ENCODE results near the gene TIMP1. TPM values are rescaled to one million over a fixed set of nuclear protein-coding genes. Genes with fewer than 3 reads are reported as not detected.
A peak's percentile ranks its signal among the peaks of the same experiment; 100 is the strongest.

The TIMP1 gene
- 10 to 100 TPM; 31.5 to 71.2 TPM for total RNA-seq

- DNase-seq (peak; percentile 82 to 88), ATAC-seq (replicated peaks in 1 of 2) (peak; percentile 84 to 86)
- Mint-ChIP-seq H3K36me3 (ENCODE audit: insufficient read depth in 2 of 2) (no peaks in the 10 kb centered on the region), H3K4me1 (ENCODE audit: low read depth) (peaks cover 46% of the 10 kb centered on the region), H3K4me3 (peak within 1 kb of the TSS; percentile 72 to 88), H3K27ac (peak within 1 kb of the TSS; percentile 50), H3K9me3 (no peaks in the 10 kb centered on the region), H3K27me3 (ENCODE audit: low read depth) (peaks cover 10% of the 10 kb centered on the region)
Observed at GRCh38 chrX:47581731-47582647, at the start of gene TIMP1. Gene TIMP1, plus strand, starts transcription at chrX:47582436. Its CDS starts 980 bp downstream, at chrX:47583416.

GRCh38 chrX:47539860-47540259, 42.4 kb upstream of the TIMP1 start:
- no peaks in the 10 kb centered on the region for H3K4me1 Mint-ChIP-seq (ENCODE audit: low read depth)
- H3K9me3 Mint-ChIP-seq, result no peaks in the 10 kb centered on the region
- H3K27ac Mint-ChIP-seq, result no peak overlapping the region
- DNase-seq (no peak), ATAC-seq (replicated peaks in 1 of 2) (no peak)
- peaks cover 17% of the 10 kb centered on the region for H3K27me3 Mint-ChIP-seq (ENCODE audit: low read depth)
- H3K36me3 Mint-ChIP-seq (ENCODE audit: insufficient read depth in 2 of 2), result no peaks in the 10 kb centered on the region
- no peak overlapping the region for H3K4me3 Mint-ChIP-seq

GRCh38 chrX:47540754-47541538, 41.3 kb upstream of the TIMP1 start:
- no peaks in the 10 kb centered on the region for H3K9me3 Mint-ChIP-seq
- no peaks in the 10 kb centered on the region for H3K4me1 Mint-ChIP-seq (ENCODE audit: low read depth)
- H3K27me3 Mint-ChIP-seq (ENCODE audit: low read depth), result peaks cover 11% of the 10 kb centered on the region
- no peak for DNase-seq
- H3K27ac Mint-ChIP-seq, result no peak overlapping the region
- no peak overlapping the region for H3K4me3 Mint-ChIP-seq
- H3K36me3 Mint-ChIP-seq (ENCODE audit: insufficient read depth in 2 of 2), result no peaks in the 10 kb centered on the region
- peak in 1 of 2 donors; percentile 50 for ATAC-seq (replicated peaks in 1 of 2)

GRCh38 chrX:47543496-47543895, 38.7 kb upstream of the TIMP1 start:
- H3K36me3 Mint-ChIP-seq (ENCODE audit: insufficient read depth in 2 of 2), result no peaks in the 10 kb centered on the region
- no peaks in the 10 kb centered on the region for H3K4me1 Mint-ChIP-seq (ENCODE audit: low read depth)
- H3K27ac Mint-ChIP-seq, result no peak overlapping the region
- peaks cover 9% of the 10 kb centered on the region for H3K27me3 Mint-ChIP-seq (ENCODE audit: low read depth)
- no peaks in the 10 kb centered on the region for H3K9me3 Mint-ChIP-seq
- DNase-seq (no peak), ATAC-seq (replicated peaks in 1 of 2) (no peak)
- H3K4me3 Mint-ChIP-seq, result no peak overlapping the region

- Mint-ChIP-seq H3K9me3 (no peaks in the 10 kb centered on the region), H3K4me1 (ENCODE audit: low read depth) (peaks cover 5% of the 10 kb centered on the region), H3K36me3 (ENCODE audit: insufficient read depth in 2 of 2) (no peaks in the 10 kb centered on the region), H3K27me3 (ENCODE audit: low read depth) (peaks cover 13% of the 10 kb centered on the region), H3K4me3 (peak overlapping the region; percentile 83 to 84), H3K27ac (peak overlapping the region; percentile 87)
- DNase-seq (peak; percentile 82 to 89), ATAC-seq (replicated peaks in 1 of 2) (peak; percentile 87 to 90)
Observed at GRCh38 chrX:47556045-47556623, 26.1 kb upstream of the TIMP1 start.

- Mint-ChIP-seq H3K4me1 (ENCODE audit: low read depth) (peaks cover 23% of the 10 kb centered on the region), H3K9me3 (no peaks in the 10 kb centered on the region), H3K4me3 (no peak overlapping the region), H3K36me3 (ENCODE audit: insufficient read depth in 2 of 2) (peaks cover 2 to 4% of the 10 kb centered on the region in 2 donors), H3K27me3 (ENCODE audit: low read depth) (peaks cover 6% of the 10 kb centered on the region), H3K27ac (peak overlapping the region; percentile 63)
- ATAC-seq (replicated peaks in 1 of 2) (no peak), DNase-seq (no peak)
Observed at GRCh38 chrX:47558436-47558835, 23.8 kb upstream of the TIMP1 start.

- peaks cover 6% of the 10 kb centered on the region for H3K27me3 Mint-ChIP-seq (ENCODE audit: low read depth)
- peaks cover 35% of the 10 kb centered on the region for H3K4me1 Mint-ChIP-seq (ENCODE audit: low read depth)
- ATAC-seq (replicated peaks in 1 of 2), result no peak
- no peak for DNase-seq
- H3K4me3 Mint-ChIP-seq, result peak overlapping the region; percentile 81 to 85
- H3K36me3 Mint-ChIP-seq (ENCODE audit: insufficient read depth in 2 of 2), result peaks cover 9 to 10% of the 10 kb centered on the region in 2 donors
- H3K9me3 Mint-ChIP-seq, result no peaks in the 10 kb centered on the region
- H3K27ac Mint-ChIP-seq, result peak overlapping the region; percentile 91
Observed at GRCh38 chrX:47560179-47560933, 21.9 kb upstream of the TIMP1 start.

GRCh38 chrX:47560934-47561658, 21.1 kb upstream of the TIMP1 start, which contains the start of gene ARAF:
Gene ARAF, plus strand, starts transcription at chrX:47561205. Its CDS starts 1,763 bp downstream, at chrX:47562968.
- Mint-ChIP-seq H3K27me3 (ENCODE audit: low read depth) (peaks cover 6% of the 10 kb centered on the region), H3K4me3 (peak within 1 kb of the TSS; percentile 81 to 85), H3K9me3 (no peaks in the 10 kb centered on the region), H3K36me3 (ENCODE audit: insufficient read depth in 2 of 2) (peaks cover 9 to 10% of the 10 kb centered on the region in 2 donors), H3K4me1 (ENCODE audit: low read depth) (peaks cover 30% of the 10 kb centered on the region), H3K27ac (peak within 1 kb of the TSS; percentile 91)
- ATAC-seq (replicated peaks in 1 of 2) (peak; percentile 86 to 88), DNase-seq (peak; percentile 92 to 96)

- Mint-ChIP-seq H3K27me3 (ENCODE audit: low read depth) (peaks cover under 1% of the 10 kb centered on the region), H3K4me3 (peak overlapping the region; percentile 81 to 85), H3K36me3 (ENCODE audit: insufficient read depth in 2 of 2) (peaks cover 9 to 10% of the 10 kb centered on the region in 2 donors), H3K27ac (peak overlapping the region; percentile 91), H3K4me1 (ENCODE audit: low read depth) (peaks cover 30% of the 10 kb centered on the region), H3K9me3 (no peaks in the 10 kb centered on the region)
- ATAC-seq (replicated peaks in 1 of 2), result no peak
- DNase-seq, result no peak
Observed at GRCh38 chrX:47561659-47562151, 20.5 kb upstream of the TIMP1 start.

- Mint-ChIP-seq H3K27ac (peak overlapping the region; percentile 65), H3K9me3 (no peaks in the 10 kb centered on the region), H3K27me3 (ENCODE audit: low read depth) (no peaks in the 10 kb centered on the region), H3K4me1 (ENCODE audit: low read depth) (peaks cover 30% of the 10 kb centered on the region), H3K4me3 (peak overlapping the region; percentile 81 to 85), H3K36me3 (ENCODE audit: insufficient read depth in 2 of 2) (peaks cover 9 to 12% of the 10 kb centered on the region in 2 donors)
- ATAC-seq (replicated peaks in 1 of 2) (no peak), DNase-seq (peak; percentile 38 to 40)
Observed at GRCh38 chrX:47562615-47563243, 19.5 kb upstream of the TIMP1 start.

- H3K9me3 Mint-ChIP-seq, result no peaks in the 10 kb centered on the region
- no peak for DNase-seq
- peaks cover 9 to 13% of the 10 kb centered on the region in 2 donors for H3K36me3 Mint-ChIP-seq (ENCODE audit: insufficient read depth in 2 of 2)
- H3K27ac Mint-ChIP-seq, result peak overlapping the region; percentile 89
- H3K4me3 Mint-ChIP-seq, result peak overlapping the region; percentile 25 to 83
- H3K27me3 Mint-ChIP-seq (ENCODE audit: low read depth), result no peaks in the 10 kb centered on the region
- no peak for ATAC-seq (replicated peaks in 1 of 2)
- H3K4me1 Mint-ChIP-seq (ENCODE audit: low read depth), result peaks cover 30% of the 10 kb centered on the region
Observed at GRCh38 chrX:47563801-47564315, 18.4 kb upstream of the TIMP1 start.

All from activated T-cell treated with anti-CD3 and anti-CD28 coated beads, Interleukin-2, amount 50 U/mL, for 72 hours (primary cell).